Measurements from ENCODE around the gene MOB2. TPM values are rescaled to one million over a fixed set of nuclear protein-coding genes. Genes with fewer than 3 reads are reported as not detected.
A peak's percentile ranks its signal among the peaks of the same experiment; 100 is the strongest.

MOB2 gene
- total RNA-seq, 3 donors from 2014 or later, result 54.9 to 108 (median 61.5) TPM

GRCh38 chr11:1469287-1469910 is 17.2 kb downstream of the MOB2 start:
- Histone ChIP-seq H3K9me3 (no peaks in the 10 kb centered on the region), H3K4me1 (ENCODE audit: low read depth) (no peaks in the 10 kb centered on the region), H3K4me3 (no peak overlapping the region), H3K36me3 (ENCODE audit: low read depth) (no peaks in the 10 kb centered on the region)
- intact Hi-C loops (cut with DNase I, micrococcal nuclease), result loop anchor here in 1 of 2 donors (10.0 kb wide), 1 partner anchor 45 kb away; no protein-coding TSS in a partner anchor
- DNase-seq (peak in 1 of 3 donors; percentile 29), ATAC-seq (no peak)
- TF ChIP-seq, protein P1, sequence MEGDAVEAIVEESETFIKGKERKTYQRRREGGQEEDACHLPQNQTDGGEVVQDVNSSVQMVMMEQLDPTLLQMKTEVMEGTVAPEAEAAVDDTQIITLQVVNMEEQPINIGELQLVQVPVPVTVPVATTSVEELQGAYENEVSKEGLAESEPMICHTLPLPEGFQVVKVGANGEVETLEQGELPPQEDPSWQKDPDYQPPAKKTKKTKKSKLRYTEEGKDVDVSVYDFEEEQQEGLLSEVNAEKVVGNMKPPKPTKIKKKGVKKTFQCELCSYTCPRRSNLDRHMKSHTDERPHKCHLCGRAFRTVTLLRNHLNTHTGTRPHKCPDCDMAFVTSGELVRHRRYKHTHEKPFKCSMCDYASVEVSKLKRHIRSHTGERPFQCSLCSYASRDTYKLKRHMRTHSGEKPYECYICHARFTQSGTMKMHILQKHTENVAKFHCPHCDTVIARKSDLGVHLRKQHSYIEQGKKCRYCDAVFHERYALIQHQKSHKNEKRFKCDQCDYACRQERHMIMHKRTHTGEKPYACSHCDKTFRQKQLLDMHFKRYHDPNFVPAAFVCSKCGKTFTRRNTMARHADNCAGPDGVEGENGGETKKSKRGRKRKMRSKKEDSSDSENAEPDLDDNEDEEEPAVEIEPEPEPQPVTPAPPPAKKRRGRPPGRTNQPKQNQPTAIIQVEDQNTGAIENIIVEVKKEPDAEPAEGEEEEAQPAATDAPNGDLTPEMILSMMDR (IDR thresholded peaks at IDR 0.05), result no peak

DNA sequence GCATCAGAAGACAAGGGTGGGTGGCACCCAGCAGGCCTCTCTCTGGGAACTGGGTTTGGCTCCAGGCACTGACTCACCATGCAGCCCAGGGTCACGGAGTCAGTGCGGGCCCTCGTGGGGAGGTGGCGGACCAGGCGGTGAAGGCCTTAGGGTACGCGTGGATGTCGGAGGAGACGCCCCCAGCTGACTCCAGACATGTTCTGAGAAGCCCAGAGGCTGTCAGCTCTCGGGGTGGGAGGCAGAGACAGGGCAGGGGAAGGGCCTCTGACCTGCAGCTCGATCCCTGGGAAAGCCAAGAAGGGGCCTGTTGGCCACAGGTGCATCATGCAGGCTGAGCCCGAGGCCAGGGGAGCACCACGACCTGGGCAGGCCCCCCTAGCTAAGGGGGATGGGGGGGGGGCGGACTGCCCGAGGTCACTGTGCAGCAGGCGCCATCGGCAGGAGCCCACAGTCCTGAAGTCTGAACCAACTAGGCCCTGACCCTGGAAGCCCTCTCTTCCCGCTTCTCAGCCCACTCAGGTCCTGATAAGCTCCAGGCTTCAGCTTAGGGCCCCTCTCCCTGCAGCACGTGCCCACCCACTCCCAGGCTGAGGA is 18.0 kb downstream of the MOB2 start:
- ATAC-seq (no peak), DNase-seq (no peak)
- Histone ChIP-seq H3K4me1 (ENCODE audit: low read depth) (no peaks in the 10 kb centered on the region), H3K4me3 (no peak overlapping the region), H3K9me3 (no peaks in the 10 kb centered on the region), H3K36me3 (ENCODE audit: low read depth) (no peaks in the 10 kb centered on the region)
- intact Hi-C loops (cut with DNase I, micrococcal nuclease), result loop anchor here in 1 of 2 donors (10.0 kb wide), 1 partner anchor 46 kb away; no protein-coding TSS in a partner anchor
- TF ChIP-seq, protein P1 (IDR thresholded peaks at IDR 0.05), result no peak

DNA sequence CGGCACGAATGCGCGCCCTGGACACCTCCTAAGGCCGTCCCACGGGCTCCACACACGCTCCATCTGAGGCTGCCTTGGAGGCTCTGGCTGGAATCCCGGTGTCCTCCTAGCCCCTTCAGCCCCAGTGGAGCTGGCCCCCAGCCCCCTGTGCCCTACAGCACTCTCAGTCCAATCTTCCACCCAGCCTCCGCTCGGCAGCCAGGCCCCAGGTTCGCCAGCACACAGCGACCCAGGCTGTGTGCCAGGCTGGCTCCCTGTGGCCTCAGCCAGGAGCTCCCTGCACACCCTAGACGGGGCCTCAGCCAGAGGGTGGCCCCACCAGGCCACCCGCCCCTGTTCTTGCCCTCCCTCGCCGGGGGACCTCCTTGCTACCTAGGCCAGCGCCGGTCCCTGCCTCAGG is 18.6 kb downstream of the MOB2 start:
- TF ChIP-seq, protein P1 (IDR thresholded peaks at IDR 0.05), result no peak
- H3K36me3 ChIP-seq (ENCODE audit: low read depth), result no peaks in the 10 kb centered on the region
- no peak overlapping the region for H3K4me3 ChIP-seq
- no peak for DNase-seq
- intact Hi-C loops (cut with DNase I, micrococcal nuclease), result loop anchor here in 1 of 2 donors (10.0 kb wide), 1 partner anchor 47 kb away; no protein-coding TSS in a partner anchor
- H3K9me3 ChIP-seq, result no peaks in the 10 kb centered on the region
- ATAC-seq, result no peak
- H3K4me1 ChIP-seq (ENCODE audit: low read depth), result no peaks in the 10 kb centered on the region

DNA sequence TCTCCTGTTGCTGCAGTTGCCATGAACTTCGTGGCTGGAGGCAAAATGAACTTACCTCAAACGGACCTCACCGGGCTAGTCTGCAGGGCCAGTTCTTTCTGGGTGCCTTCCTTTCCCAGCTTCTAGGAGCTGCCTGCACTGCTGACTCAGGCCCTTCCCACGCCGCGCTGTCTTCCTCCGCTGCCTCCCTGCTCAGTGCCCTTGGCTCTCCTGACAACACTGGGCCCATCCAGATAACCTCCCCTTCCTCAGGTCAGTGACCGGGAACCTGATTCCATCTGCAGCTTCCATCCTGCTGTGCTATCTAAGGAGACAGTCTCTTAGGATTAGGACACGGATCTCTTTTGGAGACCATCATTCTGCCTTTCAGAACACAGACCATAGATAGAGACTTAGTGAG is 19.3 kb downstream of the MOB2 start:
- DNase-seq (no peak), ATAC-seq (no peak)
- no peaks in the 10 kb centered on the region for H3K36me3 ChIP-seq (ENCODE audit: low read depth)
- no peaks in the 10 kb centered on the region for H3K9me3 ChIP-seq
- no peaks in the 10 kb centered on the region for H3K4me1 ChIP-seq (ENCODE audit: low read depth)
- no peak overlapping the region for H3K4me3 ChIP-seq
- intact Hi-C loops (cut with DNase I, micrococcal nuclease), result loop anchor here in 1 of 2 donors (10.0 kb wide), 1 partner anchor 48 kb away; no protein-coding TSS in a partner anchor
- TF ChIP-seq, protein P1 (IDR thresholded peaks at IDR 0.05), result no peak

GRCh38 chr11:1466784-1467183 is 19.8 kb downstream of the MOB2 start:
- no peak overlapping the region for H3K4me3 ChIP-seq
- ATAC-seq (no peak), DNase-seq (no peak)
- no peaks in the 10 kb centered on the region for H3K4me1 ChIP-seq (ENCODE audit: low read depth)
- intact Hi-C loops (cut with DNase I, micrococcal nuclease), result loop anchor here in 1 of 2 donors (10.0 kb wide), 1 partner anchor 48 kb away; no protein-coding TSS in a partner anchor
- no peaks in the 10 kb centered on the region for H3K9me3 ChIP-seq
- H3K36me3 ChIP-seq (ENCODE audit: low read depth), result no peaks in the 10 kb centered on the region
- TF ChIP-seq, protein P1 (IDR thresholded peaks at IDR 0.05), result no peak
